MM.1S (cell line): ENCODE data around the gene KLC1.

Experiments
- EZH2 ChIP-seq: fragments of 300-600 bp; sonication (generic); optimal IDR thresholded peaks from 2 replicates; pipeline ENCODE3; 2017; ENCODE audit warnings: low read depth, mild to moderate bottlenecking, antibody characterized with exemption, low read length, mixed read lengths
- EZH2phosphoT487 ChIP-seq: fragments of 300-600 bp; sonication (generic); IDR thresholded peaks from 2 replicates; pipeline ENCODE4 v1.6.1; 2018; ENCODE audit warnings: antibody characterized with exemption, low read length
- TF ChIP-seq, protein P1 (sequence below): fragments of 300-600 bp; sonication (generic); IDR thresholded peaks from 2 replicates; pipeline ENCODE4 v1.5.1; 2016; ENCODE audit warnings: antibody characterized with exemption, low read length, mixed read lengths

DNA sequence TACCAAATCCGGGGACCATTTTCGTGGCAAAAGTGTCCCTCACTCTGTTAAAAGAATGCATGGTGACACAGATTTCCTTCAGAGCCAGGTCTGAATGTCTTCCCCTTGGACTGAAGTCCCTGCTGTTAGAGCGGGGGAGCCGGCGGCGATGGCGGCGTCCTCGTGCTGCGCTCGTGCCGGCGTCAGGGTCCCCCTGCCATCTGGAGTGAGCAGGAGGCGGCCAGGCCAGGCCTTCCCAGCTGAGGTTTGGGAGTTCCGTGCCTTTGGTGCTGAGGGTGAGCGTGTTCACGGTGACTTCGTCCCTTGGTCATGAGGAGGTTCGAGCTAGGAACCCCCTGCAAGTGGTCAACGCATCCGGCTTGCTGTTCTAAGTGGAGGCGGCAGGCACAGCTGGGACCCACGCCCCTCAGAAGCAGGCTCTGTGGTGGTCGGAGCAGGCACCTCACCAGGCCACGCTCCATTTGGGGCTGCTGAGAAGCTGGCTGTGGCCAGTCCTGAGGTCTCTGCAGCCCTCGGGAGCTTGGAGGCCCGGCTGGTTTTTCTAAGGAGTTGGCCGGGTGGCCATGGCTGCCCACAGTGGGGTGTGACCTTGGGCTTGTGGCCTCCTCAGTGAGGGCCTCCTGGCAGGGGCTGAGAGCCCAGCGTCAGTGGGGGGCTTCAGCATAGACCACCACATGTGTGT, 96.1 kb downstream of the KLC1 start:
- TF ChIP-seq, protein P1, sequence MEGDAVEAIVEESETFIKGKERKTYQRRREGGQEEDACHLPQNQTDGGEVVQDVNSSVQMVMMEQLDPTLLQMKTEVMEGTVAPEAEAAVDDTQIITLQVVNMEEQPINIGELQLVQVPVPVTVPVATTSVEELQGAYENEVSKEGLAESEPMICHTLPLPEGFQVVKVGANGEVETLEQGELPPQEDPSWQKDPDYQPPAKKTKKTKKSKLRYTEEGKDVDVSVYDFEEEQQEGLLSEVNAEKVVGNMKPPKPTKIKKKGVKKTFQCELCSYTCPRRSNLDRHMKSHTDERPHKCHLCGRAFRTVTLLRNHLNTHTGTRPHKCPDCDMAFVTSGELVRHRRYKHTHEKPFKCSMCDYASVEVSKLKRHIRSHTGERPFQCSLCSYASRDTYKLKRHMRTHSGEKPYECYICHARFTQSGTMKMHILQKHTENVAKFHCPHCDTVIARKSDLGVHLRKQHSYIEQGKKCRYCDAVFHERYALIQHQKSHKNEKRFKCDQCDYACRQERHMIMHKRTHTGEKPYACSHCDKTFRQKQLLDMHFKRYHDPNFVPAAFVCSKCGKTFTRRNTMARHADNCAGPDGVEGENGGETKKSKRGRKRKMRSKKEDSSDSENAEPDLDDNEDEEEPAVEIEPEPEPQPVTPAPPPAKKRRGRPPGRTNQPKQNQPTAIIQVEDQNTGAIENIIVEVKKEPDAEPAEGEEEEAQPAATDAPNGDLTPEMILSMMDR, result no peak
- no peak for TF ChIP-seq EZH2
- no peak for TF ChIP-seq EZH2phosphoT487
